Vagina (tissue), 2 donors: ENCODE results near the gene LRRN4CL.

Experiments used
- POLR2A ChIP-seq, 2 donors: fragments of 450-650 bp; IDR thresholded peaks; one replicate each; pipeline ENCODE4 v1.6.1; 2017; ENCODE audit warnings: antibody characterized with exemption in 2 of 2, mild to moderate bottlenecking in 2 of 2, moderate library complexity in 2 of 2
- TF ChIP-seq, protein P1 (sequence below), 3 experiments: fragments of 450-650 bp in 2 of 3; fragments of 200-600 bp in 1 of 3; sonication (generic) in 1 of 3; IDR thresholded peaks; one replicate each; pipeline ENCODE4 v1.5.1; 2017 to 2019; ENCODE audit warnings: antibody characterized with exemption in 3 of 3, mild to moderate bottlenecking in 2 of 3, moderate library complexity in 2 of 3

DNA sequence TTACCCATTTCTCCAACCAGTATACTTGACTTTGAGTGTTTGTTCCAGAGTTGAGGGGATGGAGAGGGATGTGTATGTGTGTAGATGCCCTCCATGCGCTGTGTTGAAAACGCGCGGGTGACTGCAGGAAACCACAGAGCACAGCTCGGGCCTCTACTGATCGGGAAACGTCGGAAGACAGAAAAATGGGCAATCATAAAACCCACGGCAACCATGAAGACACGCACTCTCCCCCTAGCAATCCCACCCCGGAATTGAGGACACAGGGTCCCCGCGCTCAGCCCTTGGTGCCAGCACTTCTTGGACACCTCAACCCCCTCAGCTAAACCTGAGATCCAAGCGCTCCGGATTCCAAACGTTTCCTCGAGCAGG lies 18.1 kb downstream of the LRRN4CL start:
- TF ChIP-seq, protein P1, sequence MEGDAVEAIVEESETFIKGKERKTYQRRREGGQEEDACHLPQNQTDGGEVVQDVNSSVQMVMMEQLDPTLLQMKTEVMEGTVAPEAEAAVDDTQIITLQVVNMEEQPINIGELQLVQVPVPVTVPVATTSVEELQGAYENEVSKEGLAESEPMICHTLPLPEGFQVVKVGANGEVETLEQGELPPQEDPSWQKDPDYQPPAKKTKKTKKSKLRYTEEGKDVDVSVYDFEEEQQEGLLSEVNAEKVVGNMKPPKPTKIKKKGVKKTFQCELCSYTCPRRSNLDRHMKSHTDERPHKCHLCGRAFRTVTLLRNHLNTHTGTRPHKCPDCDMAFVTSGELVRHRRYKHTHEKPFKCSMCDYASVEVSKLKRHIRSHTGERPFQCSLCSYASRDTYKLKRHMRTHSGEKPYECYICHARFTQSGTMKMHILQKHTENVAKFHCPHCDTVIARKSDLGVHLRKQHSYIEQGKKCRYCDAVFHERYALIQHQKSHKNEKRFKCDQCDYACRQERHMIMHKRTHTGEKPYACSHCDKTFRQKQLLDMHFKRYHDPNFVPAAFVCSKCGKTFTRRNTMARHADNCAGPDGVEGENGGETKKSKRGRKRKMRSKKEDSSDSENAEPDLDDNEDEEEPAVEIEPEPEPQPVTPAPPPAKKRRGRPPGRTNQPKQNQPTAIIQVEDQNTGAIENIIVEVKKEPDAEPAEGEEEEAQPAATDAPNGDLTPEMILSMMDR (IDR thresholded peaks at IDR 0.05) = no peak
- TF ChIP-seq POLR2A (IDR thresholded peaks at IDR 0.05) = no peak
